HepG2 (cell line): ENCODE data around the gene CLDN14. TPM values are rescaled to one million over a fixed set of nuclear protein-coding genes. Genes with fewer than 3 reads are reported as not detected.

ENCODE experiments used
- ATAC-seq: fragments of 200-7000 bp; cut with Tn5 transposase; 3 replicates; pipeline ENCODE4 v1.9.1; 2020; ENCODE audit warnings: mild to moderate bottlenecking, moderate library complexity
- BruUV-seq: library from RNA; stranded (reverse); fragments of 400-500 nt; replicated peaks from 2 replicates; lab custom pipeline; 2021; lab: Mats Ljungman, UMichigan
- CTCF ChIA-PET: fragments of 300-600 bp; formaldehyde crosslinking; extraction: SDS; loops from one replicate; lab custom pipeline; 2021; ENCODE audit warnings: low total read pairs, inconsistent platforms, low intra/inter-chr PET ratio; lab: Yijun Ruan, JAX
- POLR2A ChIA-PET: fragments of 350-600 bp; sonication (Branson Sonifier 250); formaldehyde crosslinking; loops from one replicate; lab custom pipeline; 2020; ENCODE audit warnings: antibody characterized with exemption, inconsistent platforms; lab: Yijun Ruan, JAX
- DNase-seq: peaks from one replicate; pipeline ENCODE4 v3.0.0-alpha.2; 2015; ENCODE audit warnings: low spot score
- FAIRE-seq: peaks from 3 replicates; lab custom pipeline; 2011; peaks lifted over from hg19 to GRCh38; lab: Jason Lieb, UNC
- H2AFZ ChIP-seq: one replicate; pipeline ENCODE4 v1.6.1; 2011; ENCODE audit warnings: low read length, inconsistent platforms
- H3K27ac ChIP-seq: fragments of 300-600 bp; 3 replicates; pipeline ENCODE4 v1.8.0; 2011; ENCODE audit warnings: mixed run types, mild to moderate bottlenecking, mixed read lengths, low read length, inconsistent platforms; ENCODE audit not compliant: insufficient read depth; ENCODE audit errors: extremely low read length
- H3K27me3 ChIP-seq, 2 experiments: fragments of 200-600 bp in 1 of 2; 2 replicates in 1 of 2; 3 replicates in 1 of 2; pipeline versions ENCODE4 v1.6.0 to v1.8.0; 2011; ENCODE audit warnings: low read length in 2 of 2, mild to moderate bottlenecking in 2 of 2, moderate library complexity in 2 of 2, inconsistent platforms in 1 of 2; ENCODE audit not compliant: insufficient read depth in 2 of 2, control insufficient read depth in 1 of 2
- H3K36me3 ChIP-seq, 2 experiments: fragments of 200-600 bp in 1 of 2; replicated peaks in 1 of 2; 2 replicates in 1 of 2; 3 replicates in 1 of 2; pipeline versions ENCODE4 v1.5.1 to v1.8.0; 2011; ENCODE audit warnings: low read length in 2 of 2, inconsistent platforms in 1 of 2; ENCODE audit not compliant: insufficient read depth in 2 of 2, control insufficient read depth in 1 of 2
- H3K4me1 ChIP-seq: 2 replicates; pipeline ENCODE4 v1.5.1; 2012; ENCODE audit warnings: low read length, inconsistent platforms; ENCODE audit not compliant: insufficient read depth
- H3K4me2 ChIP-seq: 2 replicates; pipeline ENCODE4 v1.6.0; 2011; ENCODE audit warnings: low read depth, low read length, inconsistent platforms
- H3K4me3 ChIP-seq, 3 experiments: fragments of 200-600 bp in 1 of 3; sonication (generic), shearing (Covaris generic) in 1 of 3; replicated peaks in 1 of 3; 2 replicates each; pipeline ENCODE4 v1.5.1; 2011 to 2016; ENCODE audit warnings: low read length in 3 of 3, inconsistent platforms in 2 of 3, low read depth in 2 of 3, mild to moderate bottlenecking in 2 of 3, control low read depth in 1 of 3, mixed read lengths in 1 of 3; ENCODE audit not compliant: insufficient read depth in 1 of 3
- H3K79me2 ChIP-seq: one replicate; pipeline ENCODE4 v1.6.1; 2011; ENCODE audit warnings: low read length, inconsistent platforms; ENCODE audit not compliant: insufficient read depth
- H3K9ac ChIP-seq: 2 replicates; pipeline ENCODE4 v1.6.0; 2011; ENCODE audit warnings: mild to moderate bottlenecking, low read depth, low read length, inconsistent platforms; ENCODE audit not compliant: insufficient read depth
- H3K9me3 ChIP-seq: 2 replicates; pipeline ENCODE4 v1.5.1; 2012; ENCODE audit warnings: mild to moderate bottlenecking, low read length
- H4K20me1 ChIP-seq: 2 replicates; pipeline ENCODE4 v1.6.0; 2011; ENCODE audit warnings: inconsistent platforms, mild to moderate bottlenecking, low read length, moderate library complexity; ENCODE audit not compliant: insufficient read depth
- CREM ChIP-seq, 2 experiments: sonication (generic) in 1 of 2; formaldehyde crosslinking in 1 of 2; IDR thresholded peaks; 2 replicates each; pipeline versions ENCODE4 v1.4.0 to v1.6.1; 2016 to 2020; ENCODE audit warnings: antibody characterized with exemption in 1 of 2, mild to moderate bottlenecking in 1 of 2, missing genetic modification reagents in 1 of 2
- GFI1 ChIP-seq: sonication (generic); formaldehyde crosslinking; IDR thresholded peaks from 2 replicates; pipeline ENCODE4 v1.5.0; 2020; ENCODE audit warnings: missing genetic modification reagents, mild to moderate bottlenecking, borderline replicate concordance
- HNRNPLL ChIP-seq: fragments of 200-400 bp; formaldehyde crosslinking; IDR thresholded peaks from 2 replicates; pipeline ENCODE4 v1.6.1; 2017; ENCODE audit warnings: mild to moderate bottlenecking, low read depth, low read length; ENCODE audit not compliant: poor library complexity, severe bottlenecking
- KLF12 ChIP-seq: sonication (generic); formaldehyde crosslinking; IDR thresholded peaks from 2 replicates; pipeline ENCODE4 v1.4.0; 2020; ENCODE audit warnings: missing genetic modification reagents, borderline replicate concordance
- LCORL ChIP-seq, 2 experiments: fragments of 450-650 bp in 1 of 2; sonication (generic) in 1 of 2; formaldehyde crosslinking in 1 of 2; IDR thresholded peaks; 2 replicates each; pipeline versions ENCODE4 v1.5.0 to v1.6.1; 2017 to 2020; ENCODE audit warnings: antibody characterized with exemption in 1 of 2, missing genetic modification reagents in 1 of 2
- MTF1 ChIP-seq: sonication (generic); formaldehyde crosslinking; IDR thresholded peaks from 2 replicates; pipeline ENCODE4 v1.5.0; 2020; ENCODE audit warnings: missing genetic modification reagents
- PPARG ChIP-seq: conservative IDR thresholded peaks from 2 replicates; pipeline ENCODE4 v1.6.1; 2016; ENCODE audit warnings: missing biosample characterization, missing genetic modification reagents
- ZKSCAN8 ChIP-seq: IDR thresholded peaks from 2 replicates; pipeline ENCODE4 v1.6.1; 2016; ENCODE audit warnings: borderline replicate concordance, missing genetic modification reagents, missing compliant biosample characterization
- ZNF550 ChIP-seq: sonication (generic); formaldehyde crosslinking; IDR thresholded peaks from 2 replicates; pipeline ENCODE4 v1.4.0; 2020; ENCODE audit warnings: mild to moderate bottlenecking, missing genetic modification reagents, borderline replicate concordance
- ZNF672 ChIP-seq: sonication (generic); formaldehyde crosslinking; IDR thresholded peaks from 2 replicates; pipeline ENCODE4 v1.8.1; 2022; ENCODE audit warnings: missing genetic modification reagents
- ZNF749 ChIP-seq: sonication (generic); formaldehyde crosslinking; IDR thresholded peaks from 2 replicates; pipeline ENCODE4 v1.8.0; 2022; ENCODE audit warnings: mild to moderate bottlenecking, missing genetic modification reagents, moderate library complexity, borderline replicate concordance
- WGBS: methylation state at CpG from one replicate; pipeline ENCODE4 v1.1.6; 2017; ENCODE audit warnings: low lambda C conversion rate; 5-methylcytosine and 5-hydroxymethylcytosine counted together
- in situ Hi-C: cut with HindIII; loops from 2 replicates; pipeline ENCODE4 v1.10.0; 2017; ENCODE audit warnings: low pct_unique_long_range_greater_than_20kb; ENCODE audit not compliant: extremely low pct_ligation_motif_present
- intact Hi-C: fragments of 100-400 bp; cut with micrococcal nuclease; formaldehyde crosslinking; loops from one replicate; pipeline ENCODE4 v1.10.0; 2022; ENCODE audit not compliant: unreplicated experiment
- polyA plus RNA-seq, 8 experiments: library from polyadenylated mRNA; depleted of rRNA in 3 of 8; stranded (reverse) in 7 of 8; unstranded in 1 of 8; fragments of >200 nt; fragmentation: Illumina TruSeq in 4 of 8; extraction: Trizol in 4 of 8; gene quantifications; 2 replicates each; pipeline versions ENCODE4 v1.2.1 to v1.2.3, GENCODE V29; 2011 to 2016; ENCODE audit warnings: low read depth in 4 of 8, missing spikeins in 1 of 8, mixed read lengths in 1 of 8; ENCODE audit not compliant: insufficient read depth in 1 of 8
- total RNA-seq, 5 experiments: library from RNA; depleted of rRNA; stranded (reverse); fragments of >200 nt; fragmentation: Illumina TruSeq; extraction: Trizol; gene quantifications; 2 replicates each; pipeline ENCODE4 v1.2.3, GENCODE V29; 2016; ENCODE audit warnings: low read depth in 1 of 5
- TF ChIP-seq, protein P1 (sequence below): sonication (generic); formaldehyde crosslinking; IDR thresholded peaks from 2 replicates; pipeline ENCODE4 v1.4.0; 2020; ENCODE audit warnings: mild to moderate bottlenecking, missing genetic modification reagents
- TF ChIP-seq, protein P2 (sequence below): sonication (generic); formaldehyde crosslinking; IDR thresholded peaks from 2 replicates; pipeline ENCODE4 v1.8.0; 2022; ENCODE audit warnings: mild to moderate bottlenecking, missing genetic modification reagents; ENCODE audit not compliant: insufficient replicate concordance

The CLDN14 gene
- total and polyA plus RNA-seq, 2 of the 13 experiments (the other 11 are each of a cell fraction or from before 2014, with no cell fraction given) = 1.1 to 1.4 TPM

DNA sequence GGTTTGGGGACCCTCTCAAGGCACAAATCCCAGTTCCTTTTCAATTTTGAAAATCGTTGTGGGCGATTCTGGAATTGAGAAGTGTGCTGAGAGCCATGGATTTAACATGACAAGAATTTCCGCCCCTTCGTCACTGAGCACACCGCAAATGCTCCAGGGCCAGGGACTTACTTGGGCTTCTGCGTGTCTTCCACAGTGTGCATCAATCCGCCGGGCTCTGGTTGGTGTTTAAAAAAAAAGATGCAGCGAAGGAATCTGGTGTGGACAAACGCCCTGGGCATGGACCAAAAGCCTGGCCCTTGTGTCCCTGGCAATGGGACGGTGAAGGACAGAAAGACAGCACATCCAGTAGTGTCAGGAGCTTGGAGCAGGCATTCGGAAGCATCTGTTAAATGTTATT is 696 bp upstream of the CLDN14 start:
- Histone ChIP-seq H2AFZ (no peak overlapping the region), H3K27me3 (no peaks in the 10 kb centered on the region; a peak in 1 of 5 replicates), H3K4me2 (peak overlapping the region; percentile 96), H3K79me2 (peaks cover 15% of the 10 kb centered on the region), H3K27ac (peak overlapping the region; percentile 89), H3K4me3 (peak overlapping the region in 1 of 3 experiments; percentile 79; a peak in 1 of 6 replicates), H3K9me3 (no peaks in the 10 kb centered on the region)
- in situ Hi-C loops (no loop called here), intact Hi-C loops (no loop called here)
- FAIRE-seq = no peak
- ChIA-PET CTCF (interaction anchor here (1.2 kb wide), 1 partner anchor 61 kb away, joined by 4 read pairs; no protein-coding TSS in a partner anchor), POLR2A (interaction anchor here (0.6 to 2.3 kb wide), 4 partner anchors 9 to 509 kb away, joined by 3 to 12 read pairs (median 6); no protein-coding TSS in a partner anchor)
- BruUV-seq = no TSS peak
- no peak for DNase-seq
- 71% methylated on average over 12 of the region's 12 CpGs for WGBS
- TF ChIP-seq LCORL (IDR thresholded peaks at IDR 0.05) (no peak), LCORL (CRISPR knock-in tag; IDR thresholded peaks at IDR 0.05) (no peak), ZKSCAN8 (CRISPR knock-in tag) (no peak), ZNF749 (CRISPR knock-in tag) (no peak), CREM (IDR thresholded peaks at IDR 0.05) (no peak), CREM (CRISPR knock-in tag; IDR thresholded peaks at IDR 0.05) (no peak), KLF12 (CRISPR knock-in tag) (no peak), ZNF550 (CRISPR knock-in tag) (no peak), HNRNPLL (no peak), PPARG (CRISPR knock-in tag) (no peak), MTF1 (CRISPR knock-in tag) (no peak), ZNF672 (CRISPR knock-in tag) (no peak), GFI1 (CRISPR knock-in tag) (no peak)
- TF ChIP-seq, protein P1, sequence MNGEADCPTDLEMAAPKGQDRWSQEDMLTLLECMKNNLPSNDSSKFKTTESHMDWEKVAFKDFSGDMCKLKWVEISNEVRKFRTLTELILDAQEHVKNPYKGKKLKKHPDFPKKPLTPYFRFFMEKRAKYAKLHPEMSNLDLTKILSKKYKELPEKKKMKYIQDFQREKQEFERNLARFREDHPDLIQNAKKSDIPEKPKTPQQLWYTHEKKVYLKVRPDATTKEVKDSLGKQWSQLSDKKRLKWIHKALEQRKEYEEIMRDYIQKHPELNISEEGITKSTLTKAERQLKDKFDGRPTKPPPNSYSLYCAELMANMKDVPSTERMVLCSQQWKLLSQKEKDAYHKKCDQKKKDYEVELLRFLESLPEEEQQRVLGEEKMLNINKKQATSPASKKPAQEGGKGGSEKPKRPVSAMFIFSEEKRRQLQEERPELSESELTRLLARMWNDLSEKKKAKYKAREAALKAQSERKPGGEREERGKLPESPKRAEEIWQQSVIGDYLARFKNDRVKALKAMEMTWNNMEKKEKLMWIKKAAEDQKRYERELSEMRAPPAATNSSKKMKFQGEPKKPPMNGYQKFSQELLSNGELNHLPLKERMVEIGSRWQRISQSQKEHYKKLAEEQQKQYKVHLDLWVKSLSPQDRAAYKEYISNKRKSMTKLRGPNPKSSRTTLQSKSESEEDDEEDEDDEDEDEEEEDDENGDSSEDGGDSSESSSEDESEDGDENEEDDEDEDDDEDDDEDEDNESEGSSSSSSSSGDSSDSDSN = no peak
- TF ChIP-seq, protein P2, sequence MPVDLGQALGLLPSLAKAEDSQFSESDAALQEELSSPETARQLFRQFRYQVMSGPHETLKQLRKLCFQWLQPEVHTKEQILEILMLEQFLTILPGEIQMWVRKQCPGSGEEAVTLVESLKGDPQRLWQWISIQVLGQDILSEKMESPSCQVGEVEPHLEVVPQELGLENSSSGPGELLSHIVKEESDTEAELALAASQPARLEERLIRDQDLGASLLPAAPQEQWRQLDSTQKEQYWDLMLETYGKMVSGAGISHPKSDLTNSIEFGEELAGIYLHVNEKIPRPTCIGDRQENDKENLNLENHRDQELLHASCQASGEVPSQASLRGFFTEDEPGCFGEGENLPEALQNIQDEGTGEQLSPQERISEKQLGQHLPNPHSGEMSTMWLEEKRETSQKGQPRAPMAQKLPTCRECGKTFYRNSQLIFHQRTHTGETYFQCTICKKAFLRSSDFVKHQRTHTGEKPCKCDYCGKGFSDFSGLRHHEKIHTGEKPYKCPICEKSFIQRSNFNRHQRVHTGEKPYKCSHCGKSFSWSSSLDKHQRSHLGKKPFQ (CRISPR knock-in tag) = no peak
- TF ChIP-seq, all 625 proteins: peak for 0
- no peak for ATAC-seq
- Histone ChIP-seq H4K20me1 (no peaks in the 10 kb centered on the region), H3K4me1 (peaks cover 83% of the 10 kb centered on the region), H3K9ac (peak overlapping the region; percentile 40), H3K36me3 (no peaks in the 10 kb centered on the region)
